NB4 (cell line): ENCODE results near the gene SUN5.

Experiments used
- DNase-seq: peaks from one replicate; pipeline ENCODE4 v3.0.0; 2010; ENCODE audit warnings: low read depth
- H3K4me3 ChIP-seq: one replicate; pipeline ENCODE4 v1.5.1; 2011; ENCODE audit warnings: mild to moderate bottlenecking, low read depth, low read length, moderate library complexity
- MYC ChIP-seq: IDR thresholded peaks from 2 replicates; pipeline ENCODE4 v1.6.1; 2011; ENCODE audit warnings: low read depth, low read length
- POLR2A ChIP-seq: IDR thresholded peaks from 2 replicates; pipeline ENCODE4 v1.6.1; 2011; ENCODE audit warnings: mild to moderate bottlenecking; ENCODE audit not compliant: insufficient read length; ENCODE audit errors: extremely low read depth
- TF ChIP-seq, protein P1 (sequence below): IDR thresholded peaks from 2 replicates; pipeline ENCODE4 v1.6.1; 2011; ENCODE audit warnings: low read depth, low read length
- TF ChIP-seq, protein P2 (sequence below): IDR thresholded peaks from one replicate; pipeline ENCODE4 v1.5.1; 2012; ENCODE audit warnings: low read depth, low read length

SUN5 gene

GRCh38 chr20:33006776-33007375 is 2.6 kb upstream of the SUN5 start:
- TF ChIP-seq, protein P1, sequence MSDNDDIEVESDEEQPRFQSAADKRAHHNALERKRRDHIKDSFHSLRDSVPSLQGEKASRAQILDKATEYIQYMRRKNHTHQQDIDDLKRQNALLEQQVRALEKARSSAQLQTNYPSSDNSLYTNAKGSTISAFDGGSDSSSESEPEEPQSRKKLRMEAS: no peak
- TF ChIP-seq POLR2A (no peak), MYC (no peak)
- TF ChIP-seq, protein P2, sequence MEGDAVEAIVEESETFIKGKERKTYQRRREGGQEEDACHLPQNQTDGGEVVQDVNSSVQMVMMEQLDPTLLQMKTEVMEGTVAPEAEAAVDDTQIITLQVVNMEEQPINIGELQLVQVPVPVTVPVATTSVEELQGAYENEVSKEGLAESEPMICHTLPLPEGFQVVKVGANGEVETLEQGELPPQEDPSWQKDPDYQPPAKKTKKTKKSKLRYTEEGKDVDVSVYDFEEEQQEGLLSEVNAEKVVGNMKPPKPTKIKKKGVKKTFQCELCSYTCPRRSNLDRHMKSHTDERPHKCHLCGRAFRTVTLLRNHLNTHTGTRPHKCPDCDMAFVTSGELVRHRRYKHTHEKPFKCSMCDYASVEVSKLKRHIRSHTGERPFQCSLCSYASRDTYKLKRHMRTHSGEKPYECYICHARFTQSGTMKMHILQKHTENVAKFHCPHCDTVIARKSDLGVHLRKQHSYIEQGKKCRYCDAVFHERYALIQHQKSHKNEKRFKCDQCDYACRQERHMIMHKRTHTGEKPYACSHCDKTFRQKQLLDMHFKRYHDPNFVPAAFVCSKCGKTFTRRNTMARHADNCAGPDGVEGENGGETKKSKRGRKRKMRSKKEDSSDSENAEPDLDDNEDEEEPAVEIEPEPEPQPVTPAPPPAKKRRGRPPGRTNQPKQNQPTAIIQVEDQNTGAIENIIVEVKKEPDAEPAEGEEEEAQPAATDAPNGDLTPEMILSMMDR: no peak
- H3K4me3 ChIP-seq: no peak overlapping the region
- DNase-seq: no peak

DNA sequence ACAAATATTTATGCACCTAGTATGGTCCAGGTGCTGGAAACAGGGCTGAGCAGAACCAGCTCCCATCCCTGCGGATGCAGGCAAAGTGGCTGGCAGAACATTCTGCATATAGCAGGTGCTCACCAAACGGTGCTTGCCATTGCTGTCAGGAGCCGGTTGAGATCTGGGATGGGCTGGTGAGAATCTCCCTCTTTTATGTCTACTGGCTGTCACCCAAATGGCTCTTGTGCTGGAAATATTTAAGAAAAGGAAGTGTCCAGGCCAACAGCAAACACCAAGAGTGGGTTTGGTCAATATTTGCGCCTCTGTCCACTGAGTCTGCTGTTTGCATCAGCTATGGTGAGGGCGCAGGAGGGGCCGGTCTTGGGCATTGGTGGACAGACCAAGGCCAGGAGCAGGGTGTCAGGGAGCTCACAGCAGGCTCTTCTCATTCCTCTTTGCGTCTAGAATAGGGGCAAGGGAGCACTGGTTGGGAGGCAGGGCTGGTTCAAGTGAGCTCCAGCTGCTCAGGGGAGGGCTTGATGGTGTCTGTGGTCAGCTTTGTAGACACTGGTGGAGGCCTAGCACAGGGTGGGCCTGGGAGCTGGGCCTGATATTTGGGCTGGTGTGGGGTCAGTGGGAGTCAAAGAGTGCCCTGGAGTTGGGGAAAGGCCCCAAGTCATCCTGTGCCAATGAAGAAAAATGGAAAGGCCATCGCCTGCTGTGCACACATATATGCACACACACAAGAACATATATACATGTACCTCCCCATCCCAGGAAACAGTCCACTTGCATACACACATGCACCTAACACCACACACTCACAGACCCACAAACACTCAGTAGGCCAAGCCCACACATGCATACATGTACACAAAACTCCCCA is 1.9 kb upstream of the SUN5 start:
- H3K4me3 ChIP-seq: no peak overlapping the region
- no peak for DNase-seq
- TF ChIP-seq, protein P2: no peak
- no peak for TF ChIP-seq MYC
- no peak for TF ChIP-seq POLR2A
- TF ChIP-seq, protein P1: no peak

GRCh38 chr20:33005132-33005566 is 916 bp upstream of the SUN5 start:
- peak; percentile 73 for DNase-seq
- TF ChIP-seq POLR2A: no peak
- TF ChIP-seq, protein P2: peak; percentile 80
- TF ChIP-seq MYC: no peak
- TF ChIP-seq, protein P1: no peak

GRCh38 chr20:33002087-33002808 is 2.0 kb downstream of the SUN5 start:
- TF ChIP-seq, protein P1: no peak
- no peak for TF ChIP-seq MYC
- TF ChIP-seq POLR2A: no peak
- TF ChIP-seq, protein P2: no peak
- no peak for DNase-seq
- no peak overlapping the region for H3K4me3 ChIP-seq

More at GRCh38 chr20:33005132-33005566, 916 bp upstream of the SUN5 start:
- no peak overlapping the region for H3K4me3 ChIP-seq

- TF ChIP-seq MYC: no peak
- TF ChIP-seq, protein P2: no peak
- TF ChIP-seq POLR2A: no peak
- TF ChIP-seq, protein P1: no peak
- no peak for DNase-seq
- no peak overlapping the region for H3K4me3 ChIP-seq
Observed at GRCh38 chr20:33000802-33001466, 3.3 kb downstream of the SUN5 start.
